Stomach smooth muscle (tissue), 2 donors: Measurements from ENCODE around the gene CUEDC1.

ENCODE experiments used
- H3K27ac ChIP-seq: one replicate; pipeline ENCODE4 v1.7.0; 2013; ENCODE audit warnings: mild to moderate bottlenecking, low read length, inconsistent platforms
- H3K27me3 ChIP-seq, 2 donors: one replicate each; pipeline ENCODE4 v1.7.0; 2013; ENCODE audit warnings: low read length in 2 of 2; ENCODE audit not compliant: insufficient read depth in 2 of 2, control insufficient read depth in 1 of 2
- H3K36me3 ChIP-seq, 2 donors: one replicate each; pipeline ENCODE4 v1.7.0; 2013; ENCODE audit warnings: low read length in 2 of 2; ENCODE audit not compliant: control insufficient read depth in 2 of 2, insufficient read depth in 2 of 2
- H3K4me1 ChIP-seq: one replicate; pipeline ENCODE4 v1.7.0; 2013; ENCODE audit warnings: low read length; ENCODE audit not compliant: control insufficient read depth, insufficient read depth
- H3K4me3 ChIP-seq, 2 donors: one replicate each; pipeline ENCODE4 v1.7.0; 2013; ENCODE audit warnings: low read length in 2 of 2
- H3K9ac ChIP-seq, 2 donors: one replicate each; pipeline ENCODE4 v1.7.0; 2013; ENCODE audit warnings: low read length in 2 of 2, mild to moderate bottlenecking in 1 of 2
- H3K9me3 ChIP-seq, 2 donors: one replicate each; pipeline ENCODE4 v1.7.0; 2013; ENCODE audit warnings: low read length in 2 of 2; ENCODE audit not compliant: control insufficient read depth in 2 of 2
- donor health status: healthy.
- donor health status: Pancreatic carcinoma.

Gene CUEDC1

GRCh38 chr17:57819285-57819684, 135.9 kb downstream of the CUEDC1 start:
- no peak overlapping the region for H3K9ac ChIP-seq
- no peaks in the 10 kb centered on the region for H3K9me3 ChIP-seq
- H3K27ac ChIP-seq: no peak overlapping the region
- no peaks in the 10 kb centered on the region for H3K4me1 ChIP-seq
- H3K27me3 ChIP-seq: no peaks in the 10 kb centered on the region
- no peaks in the 10 kb centered on the region for H3K36me3 ChIP-seq
- no peak overlapping the region for H3K4me3 ChIP-seq

- no peaks in the 10 kb centered on the region for H3K27me3 ChIP-seq
- H3K9ac ChIP-seq: no peak overlapping the region
- no peaks in the 10 kb centered on the region for H3K9me3 ChIP-seq
- no peak overlapping the region for H3K27ac ChIP-seq
- no peak overlapping the region for H3K4me3 ChIP-seq
- H3K4me1 ChIP-seq: no peaks in the 10 kb centered on the region
- no peaks in the 10 kb centered on the region for H3K36me3 ChIP-seq
These were observed 137.1 kb downstream of the CUEDC1 start for GRCh38 chr17:57818066-57818465.

- Histone ChIP-seq H3K4me1 (no peaks in the 10 kb centered on the region), H3K27me3 (no peaks in the 10 kb centered on the region), H3K27ac (no peak overlapping the region), H3K4me3 (no peak overlapping the region), H3K9ac (no peak overlapping the region), H3K9me3 (no peaks in the 10 kb centered on the region), H3K36me3 (no peaks in the 10 kb centered on the region)
These were observed 137.9 kb downstream of the CUEDC1 start for GRCh38 chr17:57817299-57817698.

- Histone ChIP-seq H3K36me3 (no peaks in the 10 kb centered on the region), H3K4me1 (peaks cover 18% of the 10 kb centered on the region), H3K4me3 (no peak overlapping the region), H3K27ac (no peak overlapping the region), H3K9ac (no peak overlapping the region), H3K9me3 (no peaks in the 10 kb centered on the region), H3K27me3 (no peaks in the 10 kb centered on the region)
These were observed 140.8 kb downstream of the CUEDC1 start for GRCh38 chr17:57814421-57814820.

- no peak overlapping the region for H3K27ac ChIP-seq
- no peaks in the 10 kb centered on the region for H3K36me3 ChIP-seq
- no peak overlapping the region for H3K4me3 ChIP-seq
- H3K27me3 ChIP-seq: no peaks in the 10 kb centered on the region
- H3K9me3 ChIP-seq: no peaks in the 10 kb centered on the region
- H3K4me1 ChIP-seq: peaks cover 18% of the 10 kb centered on the region
- no peak overlapping the region for H3K9ac ChIP-seq
These were observed 143.5 kb downstream of the CUEDC1 start for GRCh38 chr17:57811638-57812280.
